D721Med (cell line): Measurements from ENCODE around the gene CHRNB1.

Experiments
- DNase-seq: peaks from one replicate; pipeline ENCODE4 v3.0.0; 2011; ENCODE audit warnings: low spot score; ENCODE audit not compliant: insufficient read length
- FAIRE-seq: peaks from 2 replicates; lab custom pipeline; 2011; peaks lifted over from hg19 to GRCh38; lab: Jason Lieb, UNC
- CTCF ChIP-seq: IDR thresholded peaks from 2 replicates; pipeline ENCODE4 v1.5.1; 2012; ENCODE audit warnings: mild to moderate bottlenecking, control low read depth; ENCODE audit not compliant: insufficient read depth; ENCODE audit errors: missing control alignments

CHRNB1 gene

GRCh38 chr17:7425316-7425715 is 19.5 kb upstream of the CHRNB1 start, which contains the start of gene SPEM2:
TSS of gene SPEM2 (plus strand) at chr17:7425616. CDS start at chr17:7425689, 73 bp downstream.
- TF ChIP-seq CTCF, result no peak
- FAIRE-seq (no peak), DNase-seq (no peak)

- no peak for FAIRE-seq
- no peak for TF ChIP-seq CTCF
- DNase-seq, result no peak
Observed at GRCh38 chr17:7425756-7426155, 19.1 kb upstream of the CHRNB1 start.

- DNase-seq (no peak), FAIRE-seq (no peak)
- no peak for TF ChIP-seq CTCF
Observed at GRCh38 chr17:7426203-7426863, 18.5 kb upstream of the CHRNB1 start.

- DNase-seq, result no peak
- FAIRE-seq, result no peak
- TF ChIP-seq CTCF, result no peak
Observed at GRCh38 chr17:7426896-7427489, 17.9 kb upstream of the CHRNB1 start.

- no peak for DNase-seq
- TF ChIP-seq CTCF, result no peak
- no peak for FAIRE-seq
Observed at GRCh38 chr17:7427549-7427948, 17.3 kb upstream of the CHRNB1 start.

- TF ChIP-seq CTCF, result no peak
- DNase-seq (no peak), FAIRE-seq (no peak)
Observed at GRCh38 chr17:7428557-7428956, 16.3 kb upstream of the CHRNB1 start, which contains the start of gene SPEM3. TSS of gene SPEM3 (plus strand) at chr17:7428857. CDS start at chr17:7428903, 46 bp downstream.

GRCh38 chr17:7429722-7430121 is 15.1 kb upstream of the CHRNB1 start:
- TF ChIP-seq CTCF, result no peak
- no peak for DNase-seq
- FAIRE-seq, result no peak
